Choroid plexus epithelial cell (primary cell): Measurements from ENCODE around the gene CCDC188.
A peak's percentile ranks its signal among the peaks of the same experiment; 100 is the strongest.

Experiments
- DNase-seq: peaks from one replicate; pipeline ENCODE4 v3.0.0-alpha.2; 2010; ENCODE audit warnings: low read depth
- H3K4me3 ChIP-seq: 2 replicates; pipeline ENCODE4 v1.5.1; 2011; ENCODE audit warnings: low read depth, mild to moderate bottlenecking, control low read depth, low read length, moderate library complexity
- TF ChIP-seq, protein P1 (sequence below): conservative IDR thresholded peaks from 2 replicates; pipeline ENCODE4 v1.5.1; 2011; ENCODE audit warnings: low read depth, mild to moderate bottlenecking, control low read depth, inconsistent platforms, low read length, moderate library complexity

Gene CCDC188

DNA sequence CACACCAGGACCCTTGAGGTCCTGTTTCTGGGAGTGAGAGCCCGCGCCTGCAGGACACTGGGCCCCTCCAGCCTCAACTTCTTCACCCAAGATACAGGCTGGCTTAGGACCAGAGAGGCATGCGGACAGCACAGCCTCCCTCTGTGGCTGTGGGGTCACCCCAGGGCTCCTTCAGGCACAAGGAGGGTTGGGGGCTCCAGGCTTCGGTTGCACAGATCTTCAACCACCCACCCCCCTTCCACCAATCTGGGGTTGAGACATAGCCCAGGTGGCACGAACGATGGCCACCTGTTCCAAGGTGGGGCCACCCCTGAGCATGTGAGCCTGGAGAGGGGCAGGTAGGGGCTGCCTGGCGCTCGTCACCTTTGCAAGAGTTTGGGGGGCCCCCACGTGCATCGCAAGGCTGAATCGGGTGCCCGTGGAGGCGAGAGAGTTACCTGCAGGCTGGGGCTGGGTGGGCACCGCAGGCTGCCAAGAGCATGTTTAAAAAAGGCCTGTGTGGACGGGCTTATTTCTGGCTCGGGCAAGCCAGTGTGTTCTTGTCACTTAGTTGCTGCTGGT, 18.1 kb downstream of the CCDC188 start:
- DNase-seq, result no peak
- TF ChIP-seq, protein P1, sequence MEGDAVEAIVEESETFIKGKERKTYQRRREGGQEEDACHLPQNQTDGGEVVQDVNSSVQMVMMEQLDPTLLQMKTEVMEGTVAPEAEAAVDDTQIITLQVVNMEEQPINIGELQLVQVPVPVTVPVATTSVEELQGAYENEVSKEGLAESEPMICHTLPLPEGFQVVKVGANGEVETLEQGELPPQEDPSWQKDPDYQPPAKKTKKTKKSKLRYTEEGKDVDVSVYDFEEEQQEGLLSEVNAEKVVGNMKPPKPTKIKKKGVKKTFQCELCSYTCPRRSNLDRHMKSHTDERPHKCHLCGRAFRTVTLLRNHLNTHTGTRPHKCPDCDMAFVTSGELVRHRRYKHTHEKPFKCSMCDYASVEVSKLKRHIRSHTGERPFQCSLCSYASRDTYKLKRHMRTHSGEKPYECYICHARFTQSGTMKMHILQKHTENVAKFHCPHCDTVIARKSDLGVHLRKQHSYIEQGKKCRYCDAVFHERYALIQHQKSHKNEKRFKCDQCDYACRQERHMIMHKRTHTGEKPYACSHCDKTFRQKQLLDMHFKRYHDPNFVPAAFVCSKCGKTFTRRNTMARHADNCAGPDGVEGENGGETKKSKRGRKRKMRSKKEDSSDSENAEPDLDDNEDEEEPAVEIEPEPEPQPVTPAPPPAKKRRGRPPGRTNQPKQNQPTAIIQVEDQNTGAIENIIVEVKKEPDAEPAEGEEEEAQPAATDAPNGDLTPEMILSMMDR, result no peak
- H3K4me3 ChIP-seq, result peak overlapping the region; percentile 82

DNA sequence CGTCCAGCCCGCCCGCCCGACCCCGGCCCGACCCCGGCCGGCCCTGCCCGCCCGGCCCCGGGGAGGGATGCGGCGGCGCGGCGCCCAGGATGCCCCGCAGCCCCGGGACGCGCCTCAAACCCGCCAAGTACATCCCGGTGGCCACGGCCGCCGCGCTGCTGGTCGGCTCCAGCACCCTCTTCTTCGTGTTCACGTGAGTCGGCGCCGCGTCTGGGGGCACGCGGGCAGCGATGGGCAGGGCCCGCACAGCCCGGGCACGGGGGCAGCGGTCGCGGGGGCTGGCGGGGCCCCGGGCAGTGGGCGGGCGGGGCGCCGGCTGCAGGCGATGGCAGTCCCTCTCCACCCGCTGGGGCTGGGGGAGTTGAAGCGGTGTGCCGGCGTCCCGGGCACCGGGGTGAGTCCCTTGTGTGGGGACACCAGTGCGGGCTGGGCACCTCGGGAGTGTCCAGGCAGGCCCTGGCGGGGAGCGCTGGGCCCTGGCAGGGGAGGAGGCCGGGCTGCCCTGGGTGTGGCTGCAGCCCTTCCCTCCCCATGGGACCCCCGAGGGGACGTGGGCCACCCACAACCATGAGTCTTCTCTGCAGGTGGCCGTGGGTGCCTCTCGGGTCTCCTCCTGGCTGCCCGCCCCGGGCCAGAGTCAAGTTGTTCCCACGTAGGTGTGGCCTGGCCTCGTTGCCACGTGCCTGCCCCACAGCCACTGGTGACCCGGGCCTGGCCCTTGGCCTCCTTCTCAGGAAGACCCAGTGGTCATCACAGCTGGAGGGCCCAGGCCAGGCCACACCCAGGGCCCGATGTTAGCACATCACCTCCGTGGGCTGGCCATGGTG, 18.8 kb downstream of the CCDC188 start:
- DNase-seq, result no peak
- TF ChIP-seq, protein P1, result no peak
- peak overlapping the region; percentile 82 for H3K4me3 ChIP-seq

DNA sequence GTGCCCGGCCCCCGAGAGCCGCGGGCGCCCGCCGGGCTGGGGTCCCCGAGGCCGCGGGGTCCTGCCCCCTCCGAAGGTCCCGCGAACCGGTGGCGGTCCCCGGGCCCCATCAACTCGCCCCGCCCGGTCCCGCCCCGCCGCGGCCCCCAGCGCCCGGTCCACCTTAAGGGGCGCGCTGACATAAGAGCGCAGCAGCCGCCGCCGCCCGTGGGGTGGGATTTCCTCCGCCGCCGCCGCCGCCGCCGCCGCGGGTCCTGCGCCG, 19.3 kb downstream of the CCDC188 start, which contains the start of gene ZDHHC8:
Gene ZDHHC8 (plus strand): TSS at position 208 of the 262 bp plus-strand sequence. CDS start 144 bp downstream, outside the sequence.
- peak within 1 kb of the TSS; percentile 82 for H3K4me3 ChIP-seq
- TF ChIP-seq, protein P1, result no peak
- DNase-seq, result no peak

DNA sequence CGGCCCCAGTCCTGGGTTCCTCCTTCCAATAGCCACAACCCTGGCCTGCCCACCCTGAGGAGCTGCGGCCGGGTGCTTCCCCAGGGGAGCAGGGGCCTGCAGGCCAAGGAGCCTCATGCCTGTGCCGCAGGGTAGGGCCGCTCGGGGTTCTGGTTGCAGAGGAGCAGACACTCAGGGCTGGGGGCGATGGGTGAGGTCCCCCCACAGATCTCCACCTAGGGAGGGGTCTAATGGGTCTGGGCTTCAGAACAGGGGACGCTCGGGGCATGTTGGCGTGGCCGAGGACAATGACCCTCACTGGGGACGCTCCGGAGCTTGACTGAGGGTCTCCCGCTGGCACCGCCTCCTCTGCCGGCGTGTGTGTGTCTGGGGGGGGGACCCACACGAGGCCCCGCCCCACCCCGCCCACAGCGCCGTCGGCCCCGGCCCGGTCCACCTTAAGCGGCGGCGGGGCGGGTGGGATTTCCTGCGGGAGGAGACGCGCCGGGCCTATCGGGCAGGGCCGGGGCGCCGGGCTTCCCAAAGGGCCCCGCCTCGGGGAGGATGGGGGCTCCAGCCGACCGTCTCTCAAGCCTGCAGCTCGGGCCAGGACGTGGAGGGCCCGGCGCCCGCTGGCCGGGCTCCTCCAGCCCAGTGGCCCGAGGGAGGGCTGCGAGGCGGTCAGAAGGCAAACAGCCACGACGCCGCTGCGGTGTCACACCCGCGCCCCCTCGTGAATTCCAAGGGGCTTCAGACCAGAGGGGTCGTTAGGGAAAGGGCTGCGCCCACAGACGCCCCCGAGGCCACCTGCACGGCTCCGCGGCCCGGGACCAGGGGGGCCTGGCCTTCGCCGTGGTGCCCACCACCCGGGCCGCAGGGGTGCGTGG, 19.9 kb downstream of the CCDC188 start:
- TF ChIP-seq, protein P1, result no peak
- peak overlapping the region; percentile 82 for H3K4me3 ChIP-seq
- peak; percentile 83 for DNase-seq

DNA sequence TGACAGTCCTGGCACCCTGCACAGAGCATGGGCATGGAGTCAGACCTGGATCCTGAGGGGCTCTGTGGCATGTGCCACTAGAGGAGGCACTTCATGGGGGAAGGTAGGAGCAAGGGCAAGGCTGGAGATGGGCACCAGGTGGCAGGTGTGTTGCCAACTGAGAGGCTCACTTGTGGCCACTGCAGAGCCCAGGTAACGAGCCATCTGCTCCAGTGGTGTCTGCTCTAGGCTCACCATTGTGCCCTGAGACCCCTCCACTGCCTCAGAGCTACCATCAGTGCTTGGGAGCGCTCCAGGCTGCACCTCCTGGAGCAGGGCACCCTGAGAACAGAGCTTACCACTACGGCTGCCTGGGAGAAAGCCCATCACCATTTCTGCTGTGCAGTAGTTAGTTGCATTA, 20.5 kb downstream of the CCDC188 start:
- TF ChIP-seq, protein P1, result no peak
- DNase-seq, result no peak
- no peak overlapping the region for H3K4me3 ChIP-seq

DNA sequence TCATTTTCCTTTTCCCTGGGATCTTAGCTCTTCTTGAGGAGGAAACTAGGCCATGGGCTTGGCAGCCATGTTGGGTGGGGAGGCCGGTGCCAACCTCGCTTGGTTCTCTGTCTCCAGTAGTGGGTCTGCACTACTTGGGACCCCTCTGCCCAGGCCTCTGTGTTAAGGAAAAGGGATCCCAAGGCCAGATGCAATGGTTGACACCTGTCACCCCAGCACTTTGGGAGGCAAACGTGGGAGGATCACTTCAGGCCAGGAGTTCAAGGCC, 21.2 kb downstream of the CCDC188 start:
- TF ChIP-seq, protein P1, result no peak
- DNase-seq, result no peak
- H3K4me3 ChIP-seq, result no peak overlapping the region
